Inferior parietal cortex (tissue), 1 donor: ENCODE data around the gene NCOA1.

ENCODE experiments used
- DNase-seq: peaks from one replicate; pipeline ENCODE4 v3.0.0-alpha.2; 2016; ENCODE audit errors: extremely low spot score

NCOA1 gene

DNA sequence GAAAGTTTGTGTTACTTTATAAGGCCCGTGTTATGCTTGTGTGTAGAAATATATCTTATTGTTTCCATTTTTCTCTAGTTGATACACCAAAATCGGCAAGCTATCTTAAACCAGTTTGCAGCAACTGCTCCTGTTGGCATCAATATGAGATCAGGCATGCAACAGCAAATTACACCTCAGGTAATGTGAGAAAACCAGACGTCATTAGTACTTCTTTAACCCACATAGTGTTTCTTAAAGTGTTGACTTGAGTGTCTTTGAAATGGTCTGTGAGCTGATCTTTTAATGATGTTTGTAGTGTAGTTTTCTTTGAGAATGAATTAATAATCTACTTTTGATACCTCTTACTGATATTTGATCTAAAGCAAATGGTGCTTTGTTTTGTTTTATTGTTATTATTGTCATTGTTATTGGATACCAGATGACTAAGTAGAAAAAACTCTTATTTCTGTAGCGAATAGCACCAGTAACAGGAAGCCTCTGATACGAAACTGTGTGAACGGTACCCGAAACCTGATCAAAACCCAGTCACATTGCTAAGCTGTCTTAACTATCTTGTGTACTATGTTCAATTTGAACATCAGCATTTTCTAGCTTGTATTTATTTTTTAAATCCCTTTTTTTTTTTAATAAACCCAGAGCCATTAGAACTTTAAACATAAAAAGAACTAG is 248.4 kb downstream of the NCOA1 start:
- no peak for DNase-seq

DNA sequence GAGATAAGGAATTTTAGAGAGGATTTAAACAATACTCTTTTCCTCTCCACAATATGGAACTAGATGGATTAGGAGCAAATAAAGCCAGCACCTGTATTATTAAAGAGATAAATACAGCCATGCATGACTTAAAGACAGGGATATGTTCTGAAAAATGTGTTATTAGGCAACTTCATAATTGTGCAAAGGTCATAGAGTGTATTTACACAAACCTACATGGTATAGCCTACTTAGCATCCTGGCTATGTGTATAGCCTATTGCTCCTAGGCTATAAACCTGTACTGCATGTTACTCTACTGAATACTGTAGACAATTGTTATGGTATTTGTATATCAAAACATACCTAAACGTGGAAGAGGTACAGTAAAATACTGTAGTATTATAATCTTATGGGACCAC is 249.1 kb downstream of the NCOA1 start:
- no peak for DNase-seq

DNA sequence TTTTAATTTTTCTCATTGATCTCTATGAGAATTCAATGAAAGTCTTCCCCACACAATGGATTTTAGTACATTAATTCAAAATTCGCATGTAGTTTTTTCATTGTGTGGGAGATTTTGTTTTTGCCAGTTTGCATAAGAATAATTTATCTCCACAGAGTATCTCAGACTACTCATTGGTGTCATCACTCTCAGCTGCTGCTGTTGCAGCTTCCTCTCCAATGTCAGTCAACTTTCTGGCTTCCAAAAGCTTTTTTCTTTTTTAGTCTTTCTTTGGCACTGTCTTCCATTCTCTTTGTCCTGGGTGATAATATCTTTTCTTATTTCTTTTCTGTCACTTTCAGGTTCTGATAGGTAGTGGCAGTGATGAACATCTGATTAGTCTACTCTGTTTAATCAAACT is 251.7 kb downstream of the NCOA1 start:
- DNase-seq = no peak

DNA sequence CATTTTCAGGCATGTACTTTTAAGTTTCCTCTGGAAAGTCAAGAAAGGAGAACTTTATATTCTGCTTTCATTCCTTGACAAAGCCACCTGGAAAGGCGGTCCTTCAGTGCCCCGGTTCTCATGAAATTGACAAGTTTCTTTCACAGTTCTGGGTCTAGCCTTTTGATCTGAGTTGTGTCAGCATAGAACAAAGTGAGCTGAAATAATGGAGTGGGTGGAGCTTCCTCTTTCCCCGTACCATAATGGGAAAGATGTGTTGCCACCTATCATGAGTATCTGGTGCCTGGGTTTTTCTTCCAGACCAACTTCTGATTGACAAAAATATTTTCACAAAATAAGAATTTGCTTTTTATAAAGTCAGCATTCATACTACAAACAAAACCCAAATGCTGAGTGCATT is 252.9 kb downstream of the NCOA1 start:
- DNase-seq = no peak

DNA sequence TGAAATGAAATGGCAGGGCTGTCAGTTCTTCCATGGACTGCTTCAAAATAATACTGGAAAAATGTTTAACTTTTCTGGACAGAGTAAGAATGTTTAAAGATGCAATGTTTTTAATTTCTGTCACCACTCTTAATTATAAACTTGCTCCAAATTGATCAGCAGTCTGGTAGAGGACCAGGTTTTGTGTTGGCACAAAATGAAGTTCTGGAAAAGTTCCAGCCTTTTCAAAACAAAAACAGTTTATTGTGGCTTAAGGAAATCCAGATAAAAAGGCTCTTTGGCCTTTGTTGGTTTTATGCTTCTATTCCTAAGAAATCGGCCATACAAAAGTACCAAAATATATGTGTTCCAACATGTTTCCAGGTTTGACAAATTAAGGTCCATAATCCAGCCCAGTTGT is 253.3 kb downstream of the NCOA1 start:
- no peak for DNase-seq

DNA sequence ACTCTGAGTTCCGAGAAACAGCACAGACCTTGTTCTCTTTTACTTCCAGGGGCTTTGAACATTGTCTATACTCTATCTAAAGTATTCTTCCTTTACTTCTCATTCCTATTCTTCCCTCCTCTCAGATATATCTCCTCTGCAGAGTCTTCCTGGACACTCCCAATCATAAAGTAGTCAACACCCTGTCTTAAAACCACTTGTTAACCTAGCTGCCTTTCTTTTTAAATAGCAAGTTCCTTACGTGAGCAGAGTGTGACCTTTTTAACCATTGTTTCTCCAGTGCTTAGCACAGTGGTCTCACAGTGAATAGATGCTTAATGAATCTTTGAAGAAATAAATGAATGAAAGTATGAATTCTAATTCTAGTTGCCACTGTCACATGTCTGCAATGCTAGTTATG is 254.8 kb downstream of the NCOA1 start:
- DNase-seq = no peak

DNA sequence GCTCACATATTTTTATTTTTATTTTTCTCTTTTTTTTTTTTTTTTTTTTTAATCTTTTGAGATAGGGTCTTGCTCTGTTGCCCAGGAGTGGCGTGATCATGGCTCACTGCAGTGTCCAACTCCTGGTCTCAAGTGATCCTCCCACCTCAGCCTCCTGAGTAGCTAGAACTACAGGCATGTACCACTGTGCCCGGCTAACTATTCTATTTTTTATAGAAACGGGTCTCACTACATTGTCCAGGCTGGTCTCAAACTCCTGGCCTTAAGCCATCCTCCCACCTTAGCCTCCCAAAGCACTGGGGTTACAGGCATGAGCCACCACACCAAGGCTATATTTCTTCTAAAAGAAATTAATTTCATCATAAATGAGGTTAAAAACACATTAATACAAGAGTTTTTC is 256.2 kb downstream of the NCOA1 start:
- DNase-seq = no peak

DNA sequence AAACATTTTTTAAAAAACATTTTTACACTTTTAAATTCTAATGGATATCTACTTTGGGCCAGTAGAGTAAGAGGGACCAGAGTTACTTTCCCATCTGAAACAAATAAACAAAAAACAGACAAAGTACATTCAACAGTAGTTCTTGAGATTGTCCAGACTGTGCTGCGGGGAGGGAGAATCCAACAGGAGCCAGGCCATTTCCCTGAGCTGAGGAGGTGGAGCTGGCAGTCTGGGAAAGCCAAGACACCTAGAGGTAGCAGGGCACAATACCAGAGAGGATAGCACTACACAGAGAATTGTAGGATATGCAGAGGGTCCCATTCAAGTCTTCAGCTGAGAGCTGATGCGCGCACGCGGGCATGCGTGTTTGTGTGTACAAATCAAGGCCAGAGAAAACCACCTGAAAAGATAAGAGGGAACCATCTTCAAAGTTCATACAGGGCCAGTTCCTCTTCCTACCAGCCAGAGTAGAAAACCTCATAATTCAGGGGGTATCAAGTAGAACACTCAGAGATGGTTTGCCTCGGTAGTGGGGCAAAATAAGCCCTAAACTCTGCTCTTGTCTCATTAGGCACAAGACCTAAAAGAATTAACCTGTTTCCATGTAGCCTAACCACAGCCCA is 258.1 kb downstream of the NCOA1 start:
- no peak for DNase-seq

DNA sequence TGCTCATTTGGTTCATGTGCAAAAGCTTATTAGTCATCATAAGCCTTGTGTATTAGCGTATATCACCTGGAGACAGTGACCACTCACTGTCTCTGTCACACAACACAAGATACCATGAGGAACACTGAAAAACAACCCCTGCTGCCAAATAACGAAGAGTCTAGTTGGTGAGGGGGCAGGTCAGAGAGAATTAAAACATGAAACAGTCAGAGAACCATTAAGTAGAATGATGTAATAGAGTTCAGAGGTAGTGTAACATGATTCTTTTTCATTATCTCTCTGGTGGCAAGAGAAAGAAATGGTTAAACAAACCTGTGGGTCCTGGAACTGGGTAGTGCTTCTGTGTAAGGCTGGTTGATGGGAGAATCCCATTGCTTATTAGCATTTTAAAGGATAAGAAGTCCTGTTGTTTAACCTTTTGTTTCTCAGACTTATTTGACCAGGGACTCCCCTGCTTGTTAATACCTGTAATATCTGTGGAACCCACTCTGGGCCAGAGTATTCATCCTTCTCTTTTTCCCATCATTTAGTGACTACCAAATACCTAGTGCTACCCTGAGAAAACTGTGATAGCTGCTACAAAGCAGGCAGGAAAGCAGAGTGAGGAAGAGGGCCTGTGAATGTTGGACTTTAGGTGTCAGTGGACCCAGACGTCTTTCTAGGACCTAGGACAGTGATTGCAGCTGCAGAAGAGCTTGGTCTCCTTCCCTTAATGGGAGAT is 264.1 kb downstream of the NCOA1 start:
- no peak for DNase-seq

DNA sequence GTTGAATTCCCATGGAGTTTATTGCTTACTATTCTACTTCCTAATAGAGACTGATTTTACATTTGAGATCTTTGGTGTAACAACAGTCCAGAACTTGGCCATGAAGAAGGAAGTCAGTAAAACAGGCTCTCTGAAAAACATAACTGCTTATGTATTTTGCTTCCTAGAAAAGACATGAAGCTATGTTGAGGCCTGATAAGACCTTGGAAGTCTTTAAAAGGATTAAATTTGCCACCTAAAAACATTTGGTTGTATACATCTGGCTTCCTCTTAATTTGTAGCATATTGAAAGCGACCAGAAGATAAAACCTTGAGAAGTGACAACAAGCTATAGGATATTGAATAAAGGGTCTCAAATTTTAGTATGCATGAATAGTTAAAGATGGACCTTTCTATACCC is 265.7 kb downstream of the NCOA1 start:
- no peak for DNase-seq

DNA sequence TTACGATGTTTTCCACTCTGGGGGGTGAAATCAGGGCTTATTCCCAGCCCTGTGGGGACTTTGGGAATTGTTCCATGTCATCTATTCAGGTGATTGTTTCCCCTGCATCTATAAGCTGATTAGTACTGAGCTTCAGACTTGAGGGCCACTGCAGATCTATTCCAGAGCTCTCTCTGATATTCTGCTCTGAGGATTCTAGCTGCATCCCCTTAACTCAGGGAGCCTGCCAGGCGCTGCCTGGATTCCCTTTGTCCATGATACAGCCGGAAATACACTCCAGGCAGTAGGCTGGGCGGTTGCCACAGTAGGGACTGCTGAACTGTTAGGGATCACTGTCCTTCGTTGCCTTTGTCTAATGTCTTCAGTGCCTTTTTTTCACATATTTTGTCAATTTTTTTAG is 270.8 kb downstream of the NCOA1 start:
- DNase-seq = no peak

DNA sequence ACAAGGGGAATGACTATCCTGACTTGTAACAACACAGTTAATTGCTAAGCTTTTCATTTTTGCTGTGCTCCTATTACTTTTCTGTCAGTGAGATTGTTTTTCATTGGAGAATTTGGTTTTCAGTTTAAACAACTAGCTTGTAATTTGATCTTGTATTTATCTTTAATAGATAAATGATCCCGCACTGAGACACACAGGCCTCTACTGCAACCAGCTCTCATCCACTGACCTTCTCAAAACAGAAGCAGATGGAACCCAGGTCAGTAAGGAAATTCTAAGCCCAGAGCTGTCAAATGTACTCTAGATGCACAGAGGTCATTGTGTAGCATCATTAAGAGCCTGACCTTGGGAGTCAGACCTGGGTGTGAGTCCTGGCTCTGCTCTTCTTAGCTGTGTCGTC is 271.5 kb downstream of the NCOA1 start:
- no peak for DNase-seq

DNA sequence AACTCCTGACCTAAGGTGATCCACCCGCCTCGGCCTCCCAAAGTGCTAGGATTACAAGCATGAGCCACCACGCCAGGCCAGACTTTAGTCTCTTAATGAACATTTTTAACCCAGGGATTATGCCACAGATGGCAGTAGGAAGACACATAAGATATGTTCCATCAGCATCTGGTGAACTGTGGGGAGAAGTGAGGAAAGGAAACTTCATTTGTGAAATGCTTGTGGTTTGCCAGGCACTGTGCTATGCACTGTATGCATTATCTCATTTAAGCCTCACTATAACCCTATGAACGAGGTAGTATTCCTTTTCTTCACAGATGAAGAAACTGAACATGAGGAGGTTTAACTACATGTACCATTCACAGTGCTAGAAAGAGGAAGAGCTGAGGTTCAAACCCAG is 272.8 kb downstream of the NCOA1 start:
- no peak for DNase-seq

DNA sequence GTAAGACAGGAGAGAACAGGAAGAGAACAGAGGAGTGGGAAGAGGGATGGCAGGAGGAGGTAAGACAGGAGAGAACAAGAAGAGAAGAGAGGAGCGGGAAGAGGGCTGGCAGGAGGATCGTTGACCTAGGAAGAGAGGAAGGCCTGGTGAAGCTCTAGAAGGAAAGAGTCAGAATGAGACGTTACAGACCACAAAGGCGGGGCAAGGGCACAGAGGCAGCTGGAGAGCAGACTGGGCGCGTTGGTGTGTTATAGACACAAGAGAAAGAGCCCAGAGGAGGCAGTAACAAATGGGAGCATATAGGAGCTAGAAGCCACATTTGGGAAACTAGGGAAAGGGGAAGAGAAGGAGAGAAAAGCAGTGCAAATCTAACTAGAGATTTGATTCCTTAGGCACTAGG is 275.6 kb downstream of the NCOA1 start:
- no peak for DNase-seq

- DNase-seq = no peak
Measured at GRCh38 chr2:24768013-24768412, 277.0 kb downstream of the NCOA1 start.

GRCh38 chr2:24768601-24769000 is 277.5 kb downstream of the NCOA1 start:
- no peak for DNase-seq

DNA sequence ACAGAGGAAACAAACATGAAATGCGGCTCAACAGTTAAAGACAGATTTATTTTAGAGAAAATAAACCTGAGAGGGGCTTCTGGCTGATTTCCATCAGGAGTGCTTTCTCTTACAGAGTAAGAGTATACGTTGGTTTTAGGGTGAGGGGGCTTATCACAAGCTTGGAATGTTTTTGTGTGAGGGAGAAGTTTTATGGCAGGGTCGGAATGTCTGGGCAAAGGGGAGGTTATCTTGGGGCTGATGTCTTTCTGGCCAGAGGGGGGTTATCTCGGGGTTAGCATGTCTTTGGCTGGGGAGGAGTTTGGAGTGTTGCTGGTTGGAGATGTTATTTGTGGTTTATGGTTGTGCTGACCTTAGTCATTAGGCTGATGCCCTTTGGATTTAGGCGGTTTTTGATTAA is 280.0 kb downstream of the NCOA1 start:
- no peak for DNase-seq

GRCh38 chr2:24771764-24772586 is 280.9 kb downstream of the NCOA1 start:
- DNase-seq = no peak

DNA sequence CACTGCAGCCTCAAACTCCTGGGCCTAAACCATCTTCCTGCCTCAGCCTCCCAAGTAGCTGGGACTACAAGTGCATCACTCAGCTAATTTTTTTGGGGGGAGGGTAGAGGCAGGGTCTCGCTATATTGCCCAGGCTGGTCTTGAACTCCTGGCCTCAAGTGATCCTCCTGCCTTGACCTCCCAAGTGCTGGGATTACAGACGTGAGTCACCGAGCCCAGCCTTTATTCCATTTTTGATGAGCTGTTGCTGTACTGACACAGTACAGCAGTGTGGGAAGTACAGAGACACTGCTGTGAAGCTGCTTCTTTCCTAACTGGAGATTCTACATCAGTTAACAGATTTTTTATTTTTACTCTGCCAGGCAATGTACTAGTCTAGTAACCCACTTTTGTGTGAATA is 283.3 kb downstream of the NCOA1 start:
- no peak for DNase-seq

GRCh38 chr2:24779116-24779515 is 288.1 kb downstream of the NCOA1 start:
- no peak for DNase-seq

- DNase-seq = no peak
Measured at GRCh38 chr2:24783641-24784040, 292.6 kb downstream of the NCOA1 start.

GRCh38 chr2:24785671-24786321 is 294.7 kb downstream of the NCOA1 start:
- DNase-seq = no peak
